Measurements from ENCODE around the gene NPHP4. TPM values are rescaled to one million over a fixed set of nuclear protein-coding genes. Genes with fewer than 3 reads are reported as not detected.

Gene NPHP4
- total RNA-seq, 1 donor: 8.0 TPM

DNA sequence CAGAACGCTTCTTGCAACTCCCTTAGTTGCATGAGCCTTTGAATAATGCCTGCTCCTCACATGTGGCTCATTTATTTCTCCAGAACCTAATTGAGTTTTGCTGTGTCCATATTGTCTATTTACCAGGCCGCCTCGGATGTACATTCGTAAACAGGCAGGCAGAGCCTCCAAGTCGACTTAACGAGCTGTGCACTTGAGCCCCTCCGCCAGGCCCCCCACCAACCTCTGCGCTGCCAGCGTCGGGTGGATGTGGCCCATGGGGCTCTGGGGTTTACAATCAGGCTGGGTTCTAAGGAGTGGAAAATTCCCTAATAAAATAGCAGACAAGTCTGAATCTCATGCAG, 106.1 kb downstream of the NPHP4 start:
- Histone ChIP-seq H3K27ac (ENCODE audit: low read depth, low read length) (no peak overlapping the region), H3K4me3 (ENCODE audit: insufficient read depth, low read length) (no peak overlapping the region), H3K27me3 (ENCODE audit: insufficient read depth, low read length) (no peaks in the 10 kb centered on the region), H3K4me2 (ENCODE audit: insufficient read depth, low read length) (no peak overlapping the region), H3K9me3 (ENCODE audit: low read depth, low read length) (no peaks in the 10 kb centered on the region), H3K79me2 (ENCODE audit: insufficient read depth, low read length) (no peaks in the 10 kb centered on the region), H3K4me1 (ENCODE audit: insufficient read depth, low read length) (no peaks in the 10 kb centered on the region), H4K20me1 (ENCODE audit: insufficient read depth, low read length) (no peaks in the 10 kb centered on the region), H3K36me3 (ENCODE audit: insufficient read depth, low read length) (peaks cover 4% of the 10 kb centered on the region), H2AFZ (ENCODE audit: low read length) (no peak overlapping the region)
- peak; percentile 15 for DNase-seq (ENCODE audit: insufficient read length, low spot score, missing footprints)
- TF ChIP-seq, protein P1, sequence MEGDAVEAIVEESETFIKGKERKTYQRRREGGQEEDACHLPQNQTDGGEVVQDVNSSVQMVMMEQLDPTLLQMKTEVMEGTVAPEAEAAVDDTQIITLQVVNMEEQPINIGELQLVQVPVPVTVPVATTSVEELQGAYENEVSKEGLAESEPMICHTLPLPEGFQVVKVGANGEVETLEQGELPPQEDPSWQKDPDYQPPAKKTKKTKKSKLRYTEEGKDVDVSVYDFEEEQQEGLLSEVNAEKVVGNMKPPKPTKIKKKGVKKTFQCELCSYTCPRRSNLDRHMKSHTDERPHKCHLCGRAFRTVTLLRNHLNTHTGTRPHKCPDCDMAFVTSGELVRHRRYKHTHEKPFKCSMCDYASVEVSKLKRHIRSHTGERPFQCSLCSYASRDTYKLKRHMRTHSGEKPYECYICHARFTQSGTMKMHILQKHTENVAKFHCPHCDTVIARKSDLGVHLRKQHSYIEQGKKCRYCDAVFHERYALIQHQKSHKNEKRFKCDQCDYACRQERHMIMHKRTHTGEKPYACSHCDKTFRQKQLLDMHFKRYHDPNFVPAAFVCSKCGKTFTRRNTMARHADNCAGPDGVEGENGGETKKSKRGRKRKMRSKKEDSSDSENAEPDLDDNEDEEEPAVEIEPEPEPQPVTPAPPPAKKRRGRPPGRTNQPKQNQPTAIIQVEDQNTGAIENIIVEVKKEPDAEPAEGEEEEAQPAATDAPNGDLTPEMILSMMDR (IDR thresholded peaks at IDR 0.05; ENCODE audit: extremely low read depth, low read depth, low read length): no peak

DNA sequence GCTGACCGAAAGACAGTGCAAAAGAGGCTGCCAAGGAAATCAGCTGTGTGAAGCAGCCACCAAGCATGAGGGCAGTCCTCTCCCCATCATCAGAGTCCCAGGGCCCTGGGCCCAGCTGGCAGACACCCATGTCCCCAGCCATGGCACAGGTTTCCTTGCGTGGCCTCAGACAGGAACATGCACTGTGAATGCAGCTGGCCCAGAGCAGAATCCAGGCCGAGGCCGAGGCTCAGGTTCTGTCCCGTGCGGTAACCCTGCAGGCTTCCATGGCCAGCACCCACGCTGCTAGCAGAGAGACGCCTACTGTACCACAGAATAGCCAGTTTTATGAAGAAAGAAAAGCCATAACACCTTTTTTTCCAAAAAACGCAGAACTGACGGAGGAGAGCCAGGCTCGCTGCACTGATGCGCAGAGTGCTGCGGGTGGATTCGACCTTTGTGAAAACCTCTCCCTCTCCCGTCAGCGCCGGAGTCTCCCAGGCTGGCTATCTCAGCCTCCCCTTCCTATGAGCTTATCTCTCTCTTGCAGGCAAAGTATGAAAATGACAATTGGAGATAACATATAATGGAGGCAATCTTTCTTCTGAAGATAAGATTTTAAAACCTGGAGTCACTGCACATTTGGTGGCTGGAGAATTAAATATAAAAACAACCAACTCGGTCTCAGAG, 106.6 kb downstream of the NPHP4 start:
- no peaks in the 10 kb centered on the region for H3K27me3 ChIP-seq (ENCODE audit: insufficient read depth, low read length)
- H3K79me2 ChIP-seq (ENCODE audit: insufficient read depth, low read length): no peaks in the 10 kb centered on the region
- no peaks in the 10 kb centered on the region for H3K4me1 ChIP-seq (ENCODE audit: insufficient read depth, low read length)
- no peaks in the 10 kb centered on the region for H4K20me1 ChIP-seq (ENCODE audit: insufficient read depth, low read length)
- DNase-seq (ENCODE audit: insufficient read length, low spot score, missing footprints): peak; percentile 41
- H3K9me3 ChIP-seq (ENCODE audit: low read depth, low read length): no peaks in the 10 kb centered on the region
- peaks cover 4% of the 10 kb centered on the region for H3K36me3 ChIP-seq (ENCODE audit: insufficient read depth, low read length)
- no peak overlapping the region for H3K27ac ChIP-seq (ENCODE audit: low read depth, low read length)
- H2AFZ ChIP-seq (ENCODE audit: low read length): no peak overlapping the region
- TF ChIP-seq, protein P1 (IDR thresholded peaks at IDR 0.05; ENCODE audit: extremely low read depth, low read depth, low read length): no peak
- H3K4me3 ChIP-seq (ENCODE audit: insufficient read depth, low read length): no peak overlapping the region
- H3K4me2 ChIP-seq (ENCODE audit: insufficient read depth, low read length): no peak overlapping the region

DNA sequence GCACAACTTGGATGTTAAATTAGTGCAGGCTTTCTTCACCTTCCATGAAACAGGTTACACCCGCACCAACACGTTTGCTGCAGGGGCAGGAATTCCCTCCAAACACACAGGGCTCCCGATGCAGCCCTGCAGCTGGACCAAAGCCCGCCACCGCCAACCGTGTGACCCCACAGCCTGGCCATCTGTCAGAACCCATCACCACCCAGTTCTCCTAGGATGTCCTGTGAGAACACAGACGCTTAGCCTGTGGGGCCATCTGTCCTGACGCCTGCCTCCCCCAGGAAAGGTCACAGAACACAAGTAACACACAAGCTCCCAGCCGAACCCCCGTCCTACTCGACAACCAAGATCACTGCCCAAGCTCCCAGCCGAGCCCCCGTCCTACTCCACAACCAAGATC, 108.1 kb downstream of the NPHP4 start:
- Histone ChIP-seq H3K4me1 (ENCODE audit: insufficient read depth, low read length) (no peaks in the 10 kb centered on the region), H3K9me3 (ENCODE audit: low read depth, low read length) (no peaks in the 10 kb centered on the region), H3K79me2 (ENCODE audit: insufficient read depth, low read length) (no peaks in the 10 kb centered on the region), H3K36me3 (ENCODE audit: insufficient read depth, low read length) (peaks cover 7% of the 10 kb centered on the region), H3K27ac (ENCODE audit: low read depth, low read length) (no peak overlapping the region), H3K4me3 (ENCODE audit: insufficient read depth, low read length) (no peak overlapping the region), H3K27me3 (ENCODE audit: insufficient read depth, low read length) (no peaks in the 10 kb centered on the region), H3K4me2 (ENCODE audit: insufficient read depth, low read length) (no peak overlapping the region), H4K20me1 (ENCODE audit: insufficient read depth, low read length) (no peaks in the 10 kb centered on the region), H2AFZ (ENCODE audit: low read length) (no peak overlapping the region)
- DNase-seq (ENCODE audit: insufficient read length, low spot score, missing footprints): peak; percentile 32
- TF ChIP-seq, protein P1 (IDR thresholded peaks at IDR 0.05; ENCODE audit: extremely low read depth, low read depth, low read length): no peak

DNA sequence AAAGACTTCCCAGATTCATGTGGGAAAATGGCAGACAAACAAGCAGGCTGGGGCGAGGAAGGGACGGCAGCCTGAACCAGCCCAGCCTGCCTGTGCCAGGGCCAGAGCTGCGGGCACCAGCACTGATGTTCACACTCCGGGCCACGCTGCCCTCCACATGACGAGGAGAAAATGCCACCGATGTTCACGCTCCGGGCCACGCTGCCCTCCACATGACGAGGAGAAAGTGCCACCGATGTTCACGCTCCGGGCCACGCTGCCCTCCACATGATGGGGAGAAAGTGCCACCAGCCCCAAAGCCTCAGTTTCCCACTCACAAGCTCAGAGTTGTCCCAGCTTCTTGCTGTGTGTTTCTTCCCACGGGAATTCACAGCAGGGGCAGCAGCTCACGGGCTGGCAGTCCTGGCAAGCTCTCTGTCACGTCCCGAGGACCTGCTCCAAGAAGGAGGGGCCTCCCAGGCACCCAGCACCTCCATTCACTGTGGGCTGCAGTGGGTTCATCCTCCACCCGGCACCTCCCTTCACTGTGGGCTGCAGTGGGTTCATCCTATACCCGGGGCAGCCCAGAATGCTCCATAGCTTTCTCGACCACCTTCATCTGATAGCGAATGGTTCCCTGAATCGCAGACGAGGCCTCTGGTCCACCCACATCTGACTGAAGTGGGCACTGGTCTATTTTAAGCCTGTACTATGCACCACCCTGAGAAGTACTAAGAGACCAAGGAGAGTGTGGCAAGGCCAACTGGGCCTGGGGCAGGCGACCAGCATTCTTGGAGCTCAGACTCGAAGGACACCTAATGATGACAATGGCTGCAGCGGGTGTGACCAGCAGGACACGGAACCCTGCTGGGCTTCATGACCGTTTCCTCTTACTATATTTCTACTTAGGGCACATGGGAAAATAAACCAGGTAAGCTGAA, 108.8 kb downstream of the NPHP4 start:
- Histone ChIP-seq H3K9me3 (ENCODE audit: low read depth, low read length) (no peaks in the 10 kb centered on the region), H3K4me2 (ENCODE audit: insufficient read depth, low read length) (no peak overlapping the region), H3K4me3 (ENCODE audit: insufficient read depth, low read length) (no peak overlapping the region), H3K36me3 (ENCODE audit: insufficient read depth, low read length) (peaks cover 7% of the 10 kb centered on the region), H3K27ac (ENCODE audit: low read depth, low read length) (no peak overlapping the region), H3K4me1 (ENCODE audit: insufficient read depth, low read length) (no peaks in the 10 kb centered on the region), H4K20me1 (ENCODE audit: insufficient read depth, low read length) (no peaks in the 10 kb centered on the region), H3K27me3 (ENCODE audit: insufficient read depth, low read length) (no peaks in the 10 kb centered on the region), H2AFZ (ENCODE audit: low read length) (no peak overlapping the region), H3K79me2 (ENCODE audit: insufficient read depth, low read length) (no peaks in the 10 kb centered on the region)
- TF ChIP-seq, protein P1 (IDR thresholded peaks at IDR 0.05; ENCODE audit: extremely low read depth, low read depth, low read length): no peak
- DNase-seq (ENCODE audit: insufficient read length, low spot score, missing footprints): peak; percentile 22
